ENCODE data around the gene RNF135. TPM values are rescaled to one million over a fixed set of nuclear protein-coding genes. Genes with fewer than 3 reads are reported as not detected.

The RNF135 gene
- total RNA-seq, 2 donors from 2014 or later = 13.7 to 18.8 TPM

- no peak for TF ChIP-seq CTCF (IDR thresholded peaks at IDR 0.05)
- no peak for TF ChIP-seq POLR2A (IDR thresholded peaks at IDR 0.05)
- 93 to 100% methylated on average over 1 of the region's 1 CpG for WGBS, 2 donors
- Histone ChIP-seq H3K27ac (no peak overlapping the region), H3K9me3 (no peaks in the 10 kb centered on the region), H3K36me3 (replicated peaks in 1 of 2; ENCODE audit: insufficient read depth in 1 of 2, low read depth in 2 of 2) (peaks cover 0 to 5% of the 10 kb centered on the region in 2 donors), H3K4me1 (no peaks in the 10 kb centered on the region), H3K27me3 (no peaks in the 10 kb centered on the region), H3K4me3 (no peak overlapping the region)
- no peak for ATAC-seq
- no peak for DNase-seq
- intact Hi-C loops (cut with DNase I) = no loop called here
Observed at GRCh38 chr17:30982855-30983254, 12.0 kb downstream of the RNF135 start.

GRCh38 chr17:30990458-30990857 is 19.6 kb downstream of the RNF135 start:
- Histone ChIP-seq H3K4me3 (no peak overlapping the region), H3K4me1 (no peaks in the 10 kb centered on the region), H3K36me3 (replicated peaks in 1 of 2; ENCODE audit: insufficient read depth in 1 of 2, low read depth in 2 of 2) (peaks cover 0 to 7% of the 10 kb centered on the region in 2 donors), H3K27ac (no peak overlapping the region), H3K27me3 (no peaks in the 10 kb centered on the region), H3K9me3 (no peaks in the 10 kb centered on the region)
- intact Hi-C loops (cut with DNase I) = no loop called here
- 90% methylated on average over 3 of the region's 3 CpGs for WGBS, 2 donors
- ATAC-seq = no peak
- TF ChIP-seq CTCF (IDR thresholded peaks at IDR 0.05) (no peak), POLR2A (IDR thresholded peaks at IDR 0.05) (no peak)
- DNase-seq = no peak

- no peak for ATAC-seq
- Histone ChIP-seq H3K27ac (no peak overlapping the region), H3K27me3 (no peaks in the 10 kb centered on the region), H3K9me3 (no peaks in the 10 kb centered on the region), H3K4me3 (no peak overlapping the region), H3K4me1 (no peaks in the 10 kb centered on the region), H3K36me3 (replicated peaks in 1 of 2; ENCODE audit: insufficient read depth in 1 of 2, low read depth in 2 of 2) (peaks cover 0 to 10% of the 10 kb centered on the region in 2 donors)
- 93 to 97% methylated on average over 3 of the region's 3 CpGs for WGBS, 2 donors
- no peak for TF ChIP-seq POLR2A (IDR thresholded peaks at IDR 0.05)
- DNase-seq = no peak
- intact Hi-C loops (cut with DNase I) = no loop called here
Observed at GRCh38 chr17:30992551-30992950, 21.7 kb downstream of the RNF135 start.

- H3K9me3 ChIP-seq = no peaks in the 10 kb centered on the region
- H3K36me3 ChIP-seq (replicated peaks in 1 of 2; ENCODE audit: insufficient read depth in 1 of 2, low read depth in 2 of 2) = peaks cover 13 to 20% of the 10 kb centered on the region in 2 donors
- DNase-seq = no peak
Observed at GRCh38 chr17:30995347-30995746, 24.5 kb downstream of the RNF135 start.

GRCh38 chr17:30996486-30996885 is 25.6 kb downstream of the RNF135 start:
- no peaks in the 10 kb centered on the region for H3K9me3 ChIP-seq
- H3K4me1 ChIP-seq = peaks cover 4% of the 10 kb centered on the region
- H3K4me3 ChIP-seq = no peak overlapping the region
- DNase-seq = no peak
- no peak for ATAC-seq
- TF ChIP-seq CTCF (IDR thresholded peaks at IDR 0.05) = no peak
- no peak for TF ChIP-seq POLR2A (IDR thresholded peaks at IDR 0.05)
- intact Hi-C loops (cut with DNase I) = no loop called here
- H3K27me3 ChIP-seq = no peaks in the 10 kb centered on the region
- H3K36me3 ChIP-seq (replicated peaks in 1 of 2; ENCODE audit: insufficient read depth in 1 of 2, low read depth in 2 of 2) = peaks cover 13 to 20% of the 10 kb centered on the region in 2 donors
- 47 to 52% methylated on average over 3 of the region's 3 CpGs for WGBS, 2 donors
- no peak overlapping the region for H3K27ac ChIP-seq

More at GRCh38 chr17:30995347-30995746, 24.5 kb downstream of the RNF135 start:
- 95 to 97% methylated on average over 3 of the region's 3 CpGs for WGBS, 2 donors
- TF ChIP-seq POLR2A (IDR thresholded peaks at IDR 0.05) (no peak), CTCF (IDR thresholded peaks at IDR 0.05) (no peak)
- H3K4me1 ChIP-seq = peaks cover 4% of the 10 kb centered on the region
- no peak overlapping the region for H3K4me3 ChIP-seq
- intact Hi-C loops (cut with DNase I) = no loop called here
- H3K27me3 ChIP-seq = no peaks in the 10 kb centered on the region
- ATAC-seq = no peak
- no peak overlapping the region for H3K27ac ChIP-seq

All from body of pancreas (tissue), 4 donors.